Peyer's patch (tissue), 4 donors: Measurements from ENCODE around the gene CASR.

Source experiments
- POLR2A ChIP-seq, 2 donors: fragments of 450-650 bp; IDR thresholded peaks; one replicate each; pipeline ENCODE4 v1.5.1; 2017; ENCODE audit warnings: antibody characterized with exemption in 2 of 2, mild to moderate bottlenecking in 2 of 2, moderate library complexity in 2 of 2
- TF ChIP-seq, protein P1 (sequence below), 6 experiments: fragments of 450-650 bp in 4 of 6; fragments of 200-600 bp in 2 of 6; sonication (generic) in 1 of 6; IDR thresholded peaks; one replicate each; pipeline ENCODE4 v1.5.1; 2017 to 2019; ENCODE audit warnings: antibody characterized with exemption in 6 of 6, mild to moderate bottlenecking in 3 of 6, moderate library complexity in 1 of 6

DNA sequence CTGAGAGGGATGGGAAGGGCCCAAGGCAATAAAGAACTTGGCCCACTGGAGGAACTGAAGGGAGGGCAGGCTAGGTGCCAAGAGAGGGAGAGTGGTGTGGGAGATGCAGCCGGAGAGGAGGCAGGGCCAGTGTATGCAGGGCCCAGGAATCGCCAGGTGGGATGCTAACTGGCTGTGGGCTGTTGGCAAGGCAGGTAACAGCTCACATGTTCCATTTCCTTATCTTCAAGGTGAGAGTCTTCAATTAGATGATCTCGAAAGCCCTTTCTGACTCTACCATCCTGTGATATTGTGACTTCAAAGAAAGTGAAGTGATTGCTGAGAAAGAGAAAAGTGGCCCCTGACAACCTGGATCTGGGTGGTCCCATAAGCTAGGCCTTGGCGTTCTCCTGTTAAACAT lies 49.0 kb downstream of the CASR start:
- TF ChIP-seq, protein P1, sequence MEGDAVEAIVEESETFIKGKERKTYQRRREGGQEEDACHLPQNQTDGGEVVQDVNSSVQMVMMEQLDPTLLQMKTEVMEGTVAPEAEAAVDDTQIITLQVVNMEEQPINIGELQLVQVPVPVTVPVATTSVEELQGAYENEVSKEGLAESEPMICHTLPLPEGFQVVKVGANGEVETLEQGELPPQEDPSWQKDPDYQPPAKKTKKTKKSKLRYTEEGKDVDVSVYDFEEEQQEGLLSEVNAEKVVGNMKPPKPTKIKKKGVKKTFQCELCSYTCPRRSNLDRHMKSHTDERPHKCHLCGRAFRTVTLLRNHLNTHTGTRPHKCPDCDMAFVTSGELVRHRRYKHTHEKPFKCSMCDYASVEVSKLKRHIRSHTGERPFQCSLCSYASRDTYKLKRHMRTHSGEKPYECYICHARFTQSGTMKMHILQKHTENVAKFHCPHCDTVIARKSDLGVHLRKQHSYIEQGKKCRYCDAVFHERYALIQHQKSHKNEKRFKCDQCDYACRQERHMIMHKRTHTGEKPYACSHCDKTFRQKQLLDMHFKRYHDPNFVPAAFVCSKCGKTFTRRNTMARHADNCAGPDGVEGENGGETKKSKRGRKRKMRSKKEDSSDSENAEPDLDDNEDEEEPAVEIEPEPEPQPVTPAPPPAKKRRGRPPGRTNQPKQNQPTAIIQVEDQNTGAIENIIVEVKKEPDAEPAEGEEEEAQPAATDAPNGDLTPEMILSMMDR (IDR thresholded peaks at IDR 0.05): no peak
- no peak for TF ChIP-seq POLR2A (IDR thresholded peaks at IDR 0.05)
